NCI-H187 treated with DMSO at 0.1 percent for 48 hours (cell line): Measurements from ENCODE around the gene CYP2J2.
"Not testable (repeated sequence)": the region's sequence is repeated elsewhere in the genome, so short reads cannot be mapped to it uniquely, and the experiment has no call there.

Source experiments
- DNase-seq: peaks from one replicate; lab custom pipeline; 2025; lab: John Stamatoyannopoulos, UW

Gene CYP2J2

DNA sequence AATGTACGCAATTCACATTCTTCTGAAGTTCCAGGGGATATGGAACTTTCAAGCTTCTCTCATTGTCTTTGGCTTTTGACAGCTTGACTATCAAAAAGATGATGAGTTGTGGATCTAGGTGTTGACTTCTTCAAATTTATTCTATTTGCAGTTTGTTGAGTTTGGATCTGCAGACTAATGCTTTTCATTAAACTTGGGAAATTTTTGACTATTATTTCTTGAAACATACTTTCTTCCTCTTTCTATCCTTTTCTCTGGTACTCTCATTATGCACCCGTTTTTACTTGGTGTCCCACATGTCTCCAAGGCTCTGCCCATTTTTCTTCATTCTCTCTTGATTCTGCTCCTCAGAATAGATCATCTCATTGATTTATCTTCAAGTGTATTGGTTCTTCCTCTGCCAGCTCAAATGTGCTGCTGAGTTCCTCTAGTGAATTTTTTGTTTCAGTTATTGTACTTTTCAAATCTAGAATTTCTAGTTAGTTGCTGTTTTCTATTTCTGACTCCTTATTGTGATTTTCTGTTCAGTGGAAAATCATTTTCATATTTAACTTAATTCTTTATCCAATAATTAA, 49.4 kb downstream of the CYP2J2 start:
- DNase-seq = no peak

DNA sequence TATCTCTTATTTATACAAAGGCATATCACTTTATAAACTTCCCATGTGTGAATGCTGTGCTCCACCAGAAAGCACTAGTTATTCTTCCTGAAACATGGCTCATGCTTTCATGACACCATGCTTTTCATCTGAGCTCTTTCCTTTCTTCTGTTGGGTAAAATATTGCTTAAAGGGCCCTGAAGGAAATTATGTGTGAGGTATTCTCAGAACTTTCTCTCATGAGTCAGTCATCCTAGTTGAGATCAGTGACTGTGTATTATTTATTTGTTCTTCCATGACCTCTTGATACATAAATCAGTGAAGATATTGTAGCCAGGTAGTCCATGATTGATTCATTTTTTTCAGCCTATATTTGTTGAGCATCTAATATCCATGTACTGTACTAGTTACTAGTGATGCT, 54.8 kb downstream of the CYP2J2 start:
- no peak for DNase-seq

- no peak for DNase-seq
Observed at GRCh38 chr1:59866462-59866861, 60.1 kb downstream of the CYP2J2 start.

DNA sequence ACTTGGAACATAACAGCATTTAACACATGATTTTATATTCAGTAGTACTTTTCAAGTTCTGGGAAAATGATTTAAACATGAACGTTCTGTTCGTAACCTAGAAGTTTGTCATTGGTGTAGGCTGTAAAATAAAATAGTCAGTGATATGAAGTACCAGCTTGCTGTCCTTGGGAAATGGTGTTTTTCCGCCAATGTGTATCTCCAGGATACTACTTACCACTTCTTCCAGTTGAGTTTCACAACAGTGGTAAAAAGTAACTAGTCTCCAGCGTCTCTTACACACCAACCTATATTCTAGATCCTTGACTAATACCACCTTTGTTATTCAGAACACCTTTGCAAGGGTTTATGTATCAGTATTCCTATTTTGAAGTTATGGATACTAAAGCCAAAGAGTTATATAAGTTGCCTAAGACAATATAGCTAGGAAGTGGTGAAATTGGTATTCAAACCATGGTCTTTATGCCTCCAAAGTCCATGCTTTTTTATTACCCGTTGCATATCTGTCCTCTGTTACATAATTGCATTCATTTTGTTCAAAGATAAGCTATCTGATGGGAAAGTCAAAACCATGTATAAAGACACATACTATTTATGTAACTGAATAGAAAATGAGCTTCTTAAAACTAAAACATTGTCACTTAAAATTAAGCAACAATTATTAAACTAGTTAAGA, 68.8 kb downstream of the CYP2J2 start:
- DNase-seq = no peak

- DNase-seq = no peak
Observed at GRCh38 chr1:59856725-59857338, 69.7 kb downstream of the CYP2J2 start.

DNA sequence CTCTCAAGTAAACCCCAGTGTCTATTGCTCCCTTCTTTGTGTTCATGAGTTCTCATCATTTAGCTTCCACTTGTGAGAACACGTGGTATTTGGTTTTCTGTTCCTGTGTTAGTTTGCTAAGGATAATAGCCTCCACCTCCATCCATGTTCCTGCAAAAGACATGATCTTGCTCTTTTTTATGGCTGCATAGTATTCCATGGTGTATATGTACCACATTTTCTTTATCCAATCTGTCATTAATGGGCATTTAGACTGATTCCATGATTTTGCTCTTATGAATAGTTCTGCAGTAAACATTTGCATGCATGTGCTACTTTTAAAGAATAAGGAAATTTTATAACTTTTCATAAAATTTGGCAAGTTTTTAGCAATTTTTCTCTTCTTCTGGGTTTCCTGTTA, 71.3 kb downstream of the CYP2J2 start:
- not testable (repeated sequence) for DNase-seq

DNA sequence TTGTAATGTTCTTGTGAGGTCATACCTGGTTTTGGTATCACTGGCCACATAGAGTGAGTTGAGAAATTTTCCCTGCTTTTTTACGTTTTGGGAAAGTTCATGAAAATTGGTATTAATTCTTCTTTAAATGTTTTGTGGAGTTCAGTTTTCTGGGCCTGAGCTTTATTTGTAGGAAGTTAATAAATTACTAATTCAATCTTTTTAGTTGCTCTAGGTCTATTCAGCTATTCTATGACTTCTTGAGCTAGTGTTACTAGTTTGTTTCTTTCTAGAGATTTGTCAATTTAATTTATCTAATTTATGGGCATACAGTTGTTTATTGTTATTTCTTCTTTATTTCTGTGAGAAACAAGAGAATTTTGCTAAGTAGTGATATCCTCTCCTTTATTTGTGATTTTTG, 74.5 kb downstream of the CYP2J2 start:
- no peak for DNase-seq

GRCh38 chr1:59846895-59847282, 79.7 kb downstream of the CYP2J2 start:
- DNase-seq = no peak

- no peak for DNase-seq
Observed at GRCh38 chr1:59846209-59846894, 80.2 kb downstream of the CYP2J2 start.

GRCh38 chr1:59845091-59845490, 81.5 kb downstream of the CYP2J2 start:
- no peak for DNase-seq
